T-helper 2 cell treated with Interferon-gamma antibody and Interleukin-4, amounts not matched to agents 5 μg/mL and 100 μg/mL, for 36 hours (primary cell): ENCODE measurements around the gene HTRA2.

Experiments used
- DNase-seq: peaks from one replicate; pipeline ENCODE4 v3.0.0; 2021; ENCODE audit warnings: low spot score
- H3K27ac Mint-ChIP-seq: one replicate; pipeline ENCODE4 v1.8.0; 2021; ENCODE audit warnings: mild to moderate bottlenecking, mixed read lengths
- H3K27me3 Mint-ChIP-seq: one replicate; pipeline ENCODE4 v1.8.0; 2021; ENCODE audit warnings: low read depth, mixed read lengths
- H3K36me3 Mint-ChIP-seq: one replicate; pipeline ENCODE4 v1.8.0; 2021; ENCODE audit warnings: low read depth, mixed read lengths
- H3K4me1 Mint-ChIP-seq: one replicate; pipeline ENCODE4 v1.8.0; 2021; ENCODE audit warnings: low read depth, mixed read lengths
- H3K4me3 Mint-ChIP-seq: one replicate; pipeline ENCODE4 v1.8.0; 2022; ENCODE audit warnings: mild to moderate bottlenecking, moderate library complexity, mixed read lengths
- H3K9me3 Mint-ChIP-seq: one replicate; pipeline ENCODE4 v1.8.0; 2021; ENCODE audit warnings: mixed read lengths

HTRA2 gene

DNA sequence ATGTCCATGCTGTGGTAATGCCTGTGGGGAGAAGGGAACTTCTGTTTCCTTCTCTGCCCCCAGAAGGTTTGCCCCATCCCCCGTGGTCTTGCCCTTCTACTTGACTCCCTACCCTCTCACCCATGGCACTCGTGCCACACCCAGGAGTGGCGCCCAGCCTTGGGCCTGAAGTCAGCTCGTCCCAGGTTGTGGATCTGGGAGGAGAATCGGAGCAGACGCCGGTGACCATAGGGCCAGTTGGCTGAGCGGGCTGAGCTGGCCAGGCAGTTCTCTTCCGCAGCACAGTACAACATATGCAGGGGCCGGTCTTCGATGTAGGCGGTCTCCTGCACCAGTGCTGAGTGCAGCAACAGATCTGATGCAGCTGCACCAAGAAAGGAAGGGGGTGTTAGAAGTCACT lies 4.7 kb downstream of the HTRA2 start:
- H3K4me1 Mint-ChIP-seq, result peaks cover 24% of the 10 kb centered on the region
- H3K27ac Mint-ChIP-seq, result no peak overlapping the region
- no peaks in the 10 kb centered on the region for H3K9me3 Mint-ChIP-seq
- peaks cover 10% of the 10 kb centered on the region for H3K27me3 Mint-ChIP-seq
- H3K4me3 Mint-ChIP-seq, result no peak overlapping the region
- DNase-seq, result no peak
- H3K36me3 Mint-ChIP-seq, result peaks cover 22% of the 10 kb centered on the region

DNA sequence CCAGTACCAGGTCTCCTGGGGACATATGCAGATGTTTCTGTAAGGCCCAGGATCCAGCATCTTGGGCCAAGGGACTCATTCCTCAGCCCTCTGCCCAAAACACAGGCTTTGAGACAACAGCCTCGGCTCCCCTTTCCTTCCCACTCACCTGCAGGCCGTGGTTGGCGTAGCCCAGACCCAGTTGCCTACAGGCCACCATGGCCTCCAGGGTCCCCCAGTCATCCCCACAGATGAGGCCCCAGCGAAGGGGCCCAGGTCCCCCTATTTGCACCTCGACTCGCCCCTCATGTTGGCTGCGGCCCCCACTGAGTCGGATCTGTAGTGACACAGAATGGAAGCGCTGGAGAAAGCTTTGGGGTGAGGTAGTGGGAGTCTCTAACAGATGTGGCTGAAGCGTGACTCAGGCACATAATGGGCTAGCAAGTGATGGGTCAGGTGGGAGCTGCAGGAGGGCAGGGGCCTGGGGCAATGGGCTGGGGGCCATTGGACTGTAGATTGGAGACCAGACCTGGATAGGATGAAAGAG lies 5.8 kb downstream of the HTRA2 start:
- peaks cover 22% of the 10 kb centered on the region for H3K36me3 Mint-ChIP-seq
- peaks cover 23% of the 10 kb centered on the region for H3K4me1 Mint-ChIP-seq
- no peak overlapping the region for H3K27ac Mint-ChIP-seq
- no peaks in the 10 kb centered on the region for H3K9me3 Mint-ChIP-seq
- peaks cover 10% of the 10 kb centered on the region for H3K27me3 Mint-ChIP-seq
- no peak overlapping the region for H3K4me3 Mint-ChIP-seq
- no peak for DNase-seq

DNA sequence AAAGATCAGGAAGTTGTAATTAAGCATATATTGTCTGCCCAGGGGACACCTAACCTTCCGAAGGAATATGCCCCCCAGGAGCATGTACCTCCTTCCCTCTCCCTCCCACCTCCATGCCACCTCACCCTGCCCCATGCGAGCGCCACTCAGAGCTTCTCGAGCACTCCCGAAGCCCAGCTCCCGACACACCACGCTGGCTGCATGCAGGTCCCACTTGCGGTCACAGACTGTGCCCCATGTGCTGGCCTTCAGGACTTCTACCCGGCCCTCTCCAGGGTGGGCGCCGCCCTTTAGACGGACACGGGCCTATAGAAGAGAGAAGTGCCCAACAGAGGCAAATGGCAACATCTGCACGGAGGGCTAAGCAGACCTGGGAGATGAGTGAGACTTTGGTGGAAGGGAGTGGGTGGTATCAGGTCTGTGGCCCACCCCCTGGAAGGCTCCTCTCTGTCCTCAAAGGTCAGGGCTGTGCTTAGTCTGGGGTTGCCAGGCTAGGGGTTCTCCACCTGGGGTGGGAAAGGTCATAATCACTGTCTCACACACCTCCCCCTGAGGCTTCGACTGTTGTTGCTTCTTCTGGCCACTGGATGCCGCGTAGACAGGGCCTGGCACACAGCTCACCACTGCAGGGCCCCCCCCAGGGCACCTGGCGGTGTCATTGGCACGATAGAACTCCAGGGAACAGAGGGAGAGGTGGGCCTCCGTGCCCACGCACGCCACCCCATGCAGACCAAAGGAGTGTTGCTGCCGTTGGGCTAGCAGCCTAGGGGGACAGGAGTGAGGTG lies 6.6 kb downstream of the HTRA2 start:
- no peaks in the 10 kb centered on the region for H3K9me3 Mint-ChIP-seq
- H3K4me1 Mint-ChIP-seq, result peaks cover 15% of the 10 kb centered on the region
- peaks cover 15% of the 10 kb centered on the region for H3K36me3 Mint-ChIP-seq
- H3K27me3 Mint-ChIP-seq, result peaks cover 12% of the 10 kb centered on the region
- H3K27ac Mint-ChIP-seq, result no peak overlapping the region
- no peak for DNase-seq
- no peak overlapping the region for H3K4me3 Mint-ChIP-seq

DNA sequence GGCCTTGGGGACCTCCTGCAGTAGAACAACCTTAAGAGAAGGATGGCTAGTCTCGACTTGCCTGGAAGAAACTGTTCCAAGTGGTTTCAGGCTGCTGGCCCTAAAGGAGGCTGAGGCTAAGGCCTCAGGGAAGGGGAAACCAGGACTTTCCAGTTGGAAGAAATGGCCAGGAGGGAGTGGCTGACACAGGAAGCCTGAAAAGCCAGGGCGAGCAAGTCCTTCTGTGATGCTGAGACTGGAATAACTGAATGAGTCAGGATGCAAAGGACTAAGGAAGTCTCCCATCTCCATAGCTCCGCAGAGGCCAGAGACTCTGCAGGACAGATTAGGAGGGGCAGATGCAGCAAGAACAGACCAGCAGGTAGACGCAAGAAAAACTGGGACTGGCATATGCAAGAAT lies 7.4 kb downstream of the HTRA2 start:
- peaks cover 8% of the 10 kb centered on the region for H3K4me1 Mint-ChIP-seq
- H3K27ac Mint-ChIP-seq, result no peak overlapping the region
- no peak for DNase-seq
- H3K4me3 Mint-ChIP-seq, result no peak overlapping the region
- no peaks in the 10 kb centered on the region for H3K9me3 Mint-ChIP-seq
- H3K36me3 Mint-ChIP-seq, result peaks cover 9% of the 10 kb centered on the region
- H3K27me3 Mint-ChIP-seq, result peaks cover 13% of the 10 kb centered on the region

DNA sequence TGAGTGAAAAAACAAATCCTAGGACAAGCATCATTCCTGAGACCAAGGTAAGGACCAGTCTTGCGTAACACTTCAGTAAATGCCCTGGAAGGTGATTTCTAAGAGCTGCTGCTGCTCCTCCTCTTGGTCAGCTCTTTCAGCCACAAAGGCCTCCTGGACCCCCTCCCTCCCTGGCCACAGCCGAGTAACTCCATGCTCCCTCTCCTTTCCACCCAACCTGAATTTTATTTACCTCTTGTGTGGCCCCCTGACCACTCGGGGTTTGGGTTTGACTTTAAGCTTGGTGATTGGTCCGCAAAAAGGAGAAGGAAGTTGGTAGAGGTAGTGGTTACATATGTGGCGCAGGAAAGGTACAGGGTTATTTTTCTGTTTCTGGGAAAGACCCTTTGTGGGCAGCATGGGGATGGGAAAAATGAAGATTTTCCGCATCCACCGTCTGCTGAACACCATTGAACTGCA lies 9.2 kb downstream of the HTRA2 start:
- DNase-seq, result no peak
- Mint-ChIP-seq H3K27ac (no peak overlapping the region), H3K27me3 (peaks cover 16% of the 10 kb centered on the region), H3K36me3 (peaks cover under 1% of the 10 kb centered on the region), H3K9me3 (no peaks in the 10 kb centered on the region), H3K4me1 (peaks cover 5% of the 10 kb centered on the region), H3K4me3 (no peak overlapping the region)

DNA sequence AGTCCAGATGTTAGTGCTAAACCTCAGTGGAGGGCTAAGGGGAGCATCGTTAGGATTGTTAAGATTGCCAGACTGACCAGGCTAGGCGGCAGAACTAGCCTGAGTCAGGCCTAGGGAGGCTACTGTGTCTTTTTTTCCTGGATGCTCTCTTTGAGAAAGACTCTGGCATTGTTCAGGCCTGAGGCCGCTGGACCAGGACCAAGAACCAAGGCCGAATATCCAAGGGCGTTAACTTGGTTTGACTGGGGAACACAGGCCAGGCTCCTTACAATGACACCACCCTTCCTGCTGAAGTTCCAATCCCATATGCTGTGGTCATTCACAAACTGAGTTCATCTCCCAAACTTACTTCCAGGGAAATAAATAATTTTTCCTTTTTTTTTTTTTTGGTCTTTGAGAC lies 10.6 kb downstream of the HTRA2 start:
- Mint-ChIP-seq H3K4me3 (no peak overlapping the region), H3K9me3 (no peaks in the 10 kb centered on the region), H3K4me1 (peaks cover 5% of the 10 kb centered on the region), H3K36me3 (no peaks in the 10 kb centered on the region), H3K27ac (no peak overlapping the region), H3K27me3 (peaks cover 19% of the 10 kb centered on the region)
- DNase-seq, result no peak

DNA sequence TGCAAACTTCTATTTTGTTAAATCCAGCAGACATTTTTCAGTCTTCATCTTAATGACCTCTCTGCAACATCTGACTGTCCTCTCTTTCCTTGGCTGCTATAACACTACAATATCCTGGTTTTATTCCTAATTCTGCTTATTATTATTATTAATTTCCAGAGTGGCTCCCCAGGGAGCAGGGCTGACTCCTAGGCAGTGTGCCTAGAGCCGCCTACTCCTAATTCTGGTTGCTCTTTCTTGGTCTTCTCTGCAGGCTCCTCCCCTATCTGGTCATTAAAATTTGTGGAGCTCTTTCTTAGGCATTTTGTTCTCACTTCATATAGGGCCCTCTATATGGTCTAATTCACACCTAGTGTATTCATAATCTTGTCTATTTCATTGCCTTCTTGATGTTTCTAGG lies 13.2 kb downstream of the HTRA2 start:
- peaks cover 25% of the 10 kb centered on the region for H3K27me3 Mint-ChIP-seq
- no peaks in the 10 kb centered on the region for H3K9me3 Mint-ChIP-seq
- no peak overlapping the region for H3K27ac Mint-ChIP-seq
- peaks cover 9% of the 10 kb centered on the region for H3K4me1 Mint-ChIP-seq
- no peaks in the 10 kb centered on the region for H3K36me3 Mint-ChIP-seq
- no peak overlapping the region for H3K4me3 Mint-ChIP-seq
- DNase-seq, result no peak

DNA sequence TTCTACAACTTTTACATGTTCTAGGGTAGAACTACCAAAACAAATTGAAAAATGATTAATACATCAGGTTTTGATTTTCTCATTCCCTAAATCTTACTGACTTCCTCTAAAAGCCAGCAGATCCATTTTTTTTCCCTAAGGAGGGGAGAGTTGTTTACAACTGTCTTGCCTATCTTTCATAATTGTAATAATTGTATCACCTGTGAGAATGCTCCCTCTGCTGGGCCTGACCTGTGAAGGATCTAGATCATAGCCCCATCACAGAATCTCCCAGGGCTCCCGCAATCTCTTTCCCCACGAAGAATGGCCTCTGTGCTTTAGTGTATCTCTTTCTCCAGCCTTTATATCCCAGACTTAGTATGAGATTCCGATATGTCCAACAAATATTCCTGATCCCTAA lies 14.9 kb downstream of the HTRA2 start:
- Mint-ChIP-seq H3K27ac (no peak overlapping the region), H3K27me3 (peaks cover 26% of the 10 kb centered on the region)

DNA sequence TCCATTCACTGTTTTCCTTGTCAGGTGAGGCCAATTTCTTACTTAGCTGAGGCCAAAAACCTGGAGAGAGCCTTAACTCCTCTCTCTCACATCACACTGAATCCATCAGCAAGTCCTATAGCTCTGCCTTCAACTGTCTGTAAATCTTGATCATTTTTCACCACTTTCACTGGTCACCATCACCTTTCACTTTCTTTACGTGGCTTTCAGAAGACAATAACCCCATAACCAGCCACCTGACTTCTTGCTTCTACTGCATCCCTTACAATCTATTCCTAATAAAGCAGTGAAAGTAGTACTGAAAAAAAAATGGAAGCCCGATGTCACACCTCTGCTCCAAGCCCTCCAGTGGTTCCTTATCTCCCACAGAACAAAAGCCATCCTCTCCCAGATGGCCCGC lies 16.3 kb downstream of the HTRA2 start:
- H3K4me3 Mint-ChIP-seq, result no peak overlapping the region

More for the DNA sequence above, 14.9 kb downstream of the HTRA2 start:
- no peak overlapping the region for H3K4me3 Mint-ChIP-seq
- DNase-seq, result no peak
- no peaks in the 10 kb centered on the region for H3K36me3 Mint-ChIP-seq
- H3K4me1 Mint-ChIP-seq, result peaks cover 9% of the 10 kb centered on the region
- H3K9me3 Mint-ChIP-seq, result no peaks in the 10 kb centered on the region

DNA sequence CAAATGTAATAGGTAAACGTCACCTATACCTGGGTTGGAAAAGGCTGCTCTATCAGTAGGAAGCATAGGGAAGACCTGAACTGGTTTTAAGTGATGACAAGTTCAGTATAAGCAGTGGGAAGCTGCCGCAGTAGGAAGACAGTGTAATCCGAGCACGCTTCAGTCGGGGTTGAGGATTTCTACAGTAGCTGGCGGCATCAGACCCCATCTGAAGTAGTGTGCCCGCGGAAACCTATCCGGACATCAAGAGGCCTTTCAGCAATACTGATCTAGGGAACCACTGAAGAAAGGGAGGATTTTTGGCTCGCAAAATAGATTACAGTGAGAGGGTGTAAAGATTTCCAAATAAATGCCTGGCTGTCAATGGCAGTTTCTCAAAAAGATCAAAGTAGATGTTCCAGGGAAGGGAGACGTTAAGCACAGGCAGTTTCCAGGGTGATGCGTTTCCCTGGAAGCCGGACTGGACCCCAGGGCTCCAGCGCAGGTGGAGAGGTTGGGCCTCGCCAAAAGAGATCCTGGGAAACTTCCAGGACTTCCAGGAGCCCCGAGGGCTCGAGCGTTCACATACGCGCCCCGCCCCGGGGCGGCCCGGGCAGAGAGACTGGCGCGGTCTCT lies 18.7 kb downstream of the HTRA2 start:
- no peak for DNase-seq
- Mint-ChIP-seq H3K9me3 (no peaks in the 10 kb centered on the region), H3K36me3 (no peaks in the 10 kb centered on the region), H3K4me1 (peaks cover 25% of the 10 kb centered on the region), H3K27ac (peak overlapping the region; percentile 12), H3K4me3 (peak overlapping the region; percentile 80), H3K27me3 (peaks cover 21% of the 10 kb centered on the region)

More for the DNA sequence above, 16.3 kb downstream of the HTRA2 start:
- Mint-ChIP-seq H3K9me3 (no peaks in the 10 kb centered on the region), H3K4me1 (peaks cover 12% of the 10 kb centered on the region), H3K27ac (no peak overlapping the region), H3K27me3 (peaks cover 25% of the 10 kb centered on the region), H3K36me3 (no peaks in the 10 kb centered on the region)
- DNase-seq, result no peak

DNA sequence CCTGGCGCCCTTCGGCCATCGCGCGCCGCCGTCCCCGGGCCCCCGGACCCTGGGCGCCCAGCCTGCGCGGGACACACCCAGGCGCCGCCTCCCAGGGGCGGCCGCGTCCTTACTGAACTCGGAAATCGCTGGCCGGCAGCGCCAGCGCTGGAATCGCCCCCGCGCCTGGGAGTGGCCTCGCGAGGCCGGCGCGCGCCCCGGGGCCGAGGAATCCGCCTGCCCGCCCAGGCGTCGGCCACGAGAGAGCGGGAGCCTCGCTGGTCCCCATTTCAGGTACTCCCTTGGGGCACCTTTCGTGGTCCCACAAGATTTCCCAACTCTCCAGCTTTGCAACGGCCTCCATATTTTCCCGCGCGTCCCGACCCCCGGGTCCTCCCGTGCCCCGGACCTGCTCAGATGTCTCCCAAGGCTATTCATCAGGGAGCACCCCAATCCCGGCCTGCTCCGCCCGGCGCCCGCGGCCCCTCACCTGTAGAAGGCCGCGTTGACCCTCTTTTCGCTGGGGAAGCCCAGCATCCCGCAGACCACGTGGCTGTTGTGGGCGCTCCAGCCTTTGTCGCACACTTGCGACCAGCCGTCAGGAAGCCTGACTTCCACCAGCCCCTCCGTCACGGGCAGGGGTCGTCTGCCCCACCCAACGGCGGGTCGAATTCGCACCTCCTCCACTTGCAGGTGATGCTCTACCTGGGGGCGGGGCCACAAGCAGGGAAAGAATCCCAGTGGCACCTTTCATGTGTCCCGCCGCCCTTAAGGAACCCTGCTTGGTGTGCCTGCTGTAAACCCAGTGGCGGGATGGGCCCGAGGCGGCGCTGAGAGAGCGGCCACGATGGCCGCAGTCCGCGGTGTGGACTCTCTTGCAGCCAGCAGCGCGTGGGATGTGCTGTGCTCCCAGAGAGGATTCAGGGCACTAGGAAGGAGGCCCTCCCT lies 19.4 kb downstream of the HTRA2 start:
- Mint-ChIP-seq H3K27me3 (peaks cover 21% of the 10 kb centered on the region), H3K4me3 (peak overlapping the region; percentile 71), H3K27ac (no peak overlapping the region), H3K9me3 (no peaks in the 10 kb centered on the region), H3K4me1 (peaks cover 26% of the 10 kb centered on the region), H3K36me3 (no peaks in the 10 kb centered on the region)
- DNase-seq, result peak; percentile 69

DNA sequence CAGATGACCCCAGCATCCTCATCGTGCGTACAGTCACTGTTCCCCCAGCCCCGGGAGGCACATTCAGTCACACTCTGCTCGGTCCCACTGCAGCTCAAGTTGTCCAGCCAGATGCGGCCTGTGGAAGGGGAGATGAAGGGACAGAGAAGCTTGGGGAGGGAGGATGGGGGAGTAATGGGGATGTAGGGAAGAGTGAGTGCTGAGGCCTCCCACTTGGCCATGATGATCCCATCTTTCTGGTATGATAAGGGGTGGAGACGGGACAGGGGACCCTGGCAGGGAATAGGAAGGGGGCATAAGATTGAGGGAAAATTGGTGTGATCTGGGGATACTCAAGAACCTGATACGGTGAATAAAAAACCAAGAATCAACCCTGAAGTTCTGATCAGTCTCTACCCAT lies 20.5 kb downstream of the HTRA2 start:
- Mint-ChIP-seq H3K9me3 (no peaks in the 10 kb centered on the region), H3K4me1 (peaks cover 26% of the 10 kb centered on the region), H3K36me3 (no peaks in the 10 kb centered on the region), H3K27me3 (peaks cover 18% of the 10 kb centered on the region), H3K4me3 (peak overlapping the region; percentile 33), H3K27ac (no peak overlapping the region)
- DNase-seq, result no peak

DNA sequence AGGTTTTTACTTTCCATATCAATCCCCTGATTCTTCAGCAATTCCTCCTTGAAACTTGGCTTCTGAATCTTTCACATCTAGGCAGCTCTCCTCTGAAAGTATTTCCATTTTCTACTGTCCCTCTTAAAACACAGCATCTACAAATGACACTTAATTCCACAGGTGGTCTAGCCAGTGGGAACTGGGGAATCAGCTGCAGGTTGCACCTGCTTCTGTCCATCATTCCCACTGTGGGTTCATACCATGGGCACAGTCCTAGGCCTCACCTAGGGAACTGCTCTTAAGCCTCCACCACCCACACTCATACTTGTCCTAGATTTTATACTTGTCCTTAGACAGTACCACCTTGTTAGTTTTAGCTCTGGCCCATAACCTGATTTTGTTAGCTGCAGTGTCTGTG lies 21.8 kb downstream of the HTRA2 start:
- H3K4me3 Mint-ChIP-seq, result no peak overlapping the region
- DNase-seq, result no peak
- no peak overlapping the region for H3K27ac Mint-ChIP-seq
- peaks cover 2% of the 10 kb centered on the region for H3K36me3 Mint-ChIP-seq
- peaks cover 27% of the 10 kb centered on the region for H3K4me1 Mint-ChIP-seq
- peaks cover 14% of the 10 kb centered on the region for H3K27me3 Mint-ChIP-seq
- H3K9me3 Mint-ChIP-seq, result no peaks in the 10 kb centered on the region
